K562 (cell line): ENCODE results near the gene ILF3. TPM values are rescaled to one million over a fixed set of nuclear protein-coding genes. Genes with fewer than 3 reads are reported as not detected.

ENCODE experiments used
- ATAC-seq: fragments of 200-7000 bp; cut with Tn5 transposase; 3 replicates; pipeline ENCODE4 v1.9.1; 2020; ENCODE audit warnings: moderate library complexity
- BruUV-seq: library from RNA; stranded (reverse); fragments of 400-500 nt; replicated peaks from 2 replicates; lab custom pipeline; 2021; lab: Mats Ljungman, UMichigan
- CTCF ChIA-PET: fragments of 300-600 bp; formaldehyde crosslinking; extraction: SDS; loops from one replicate; lab custom pipeline; 2021; ENCODE audit warnings: low intra/inter-chr PET ratio; lab: Yijun Ruan, JAX
- POLR2A ChIA-PET: fragments of 300-600, 350-650 bp; sonication (Branson Sonifier 250); formaldehyde crosslinking; extraction: SDS; loops from one replicate; lab custom pipeline; 2021; ENCODE audit warnings: antibody characterized with exemption, inconsistent platforms; lab: Yijun Ruan, JAX
- DNase-seq, 4 experiments: peaks; one replicate each; pipeline versions ENCODE4 v3.0.0 to v3.0.0-alpha.2; 2011 to 2018; ENCODE audit warnings: low spot score in 3 of 4, mixed read lengths in 3 of 4; ENCODE audit errors: extremely low read depth in 1 of 4
- FAIRE-seq: peaks from 2 replicates; lab custom pipeline; 2011; peaks lifted over from hg19 to GRCh38; lab: Jason Lieb, UNC
- H2AFZ ChIP-seq: 2 replicates; pipeline ENCODE4 v1.6.0; 2011; ENCODE audit warnings: low read depth, low read length, control low read depth, inconsistent platforms
- H3K27ac ChIP-seq: fragments of 200-600 bp; 3 replicates; pipeline ENCODE4 v1.8.0; 2011; ENCODE audit warnings: low read depth, mild to moderate bottlenecking, control low read depth, inconsistent platforms, low read length, moderate library complexity, mixed read lengths; ENCODE audit errors: extremely low read depth
- H3K27me3 ChIP-seq, 2 experiments: fragments of 300-600 bp in 1 of 2; 2 replicates in 1 of 2; 3 replicates in 1 of 2; pipeline versions ENCODE4 v1.6.0 to v1.8.0; 2011; ENCODE audit warnings: inconsistent platforms in 2 of 2, low read length in 2 of 2, mild to moderate bottlenecking in 1 of 2, mixed read lengths in 1 of 2, moderate library complexity in 1 of 2; ENCODE audit not compliant: control insufficient read depth in 2 of 2, insufficient read depth in 2 of 2
- H3K36me3 ChIP-seq: fragments of 300-600 bp; 3 replicates; pipeline ENCODE4 v1.8.0; 2011; ENCODE audit warnings: mild to moderate bottlenecking, low read length, inconsistent platforms; ENCODE audit not compliant: control insufficient read depth, insufficient read depth
- H3K4me1 ChIP-seq, 2 experiments: fragments of 200-600 bp in 1 of 2; replicated peaks in 1 of 2; 2 replicates in 1 of 2; 3 replicates in 1 of 2; pipeline versions ENCODE4 v1.5.1 to v1.8.0; 2011; ENCODE audit warnings: inconsistent platforms in 2 of 2, low read length in 2 of 2, mild to moderate bottlenecking in 1 of 2, mixed read lengths in 1 of 2, moderate library complexity in 1 of 2; ENCODE audit not compliant: control insufficient read depth in 2 of 2, insufficient read depth in 2 of 2
- H3K4me2 ChIP-seq: 2 replicates; pipeline ENCODE4 v1.6.1; 2011; ENCODE audit warnings: low read length, control low read depth, inconsistent platforms, mixed read lengths; ENCODE audit not compliant: insufficient read depth
- H3K4me3 ChIP-seq: fragments of 200-600 bp; sonication (generic), shearing (Covaris generic); 2 replicates; pipeline ENCODE4 v1.5.1; 2016; ENCODE audit warnings: control low read depth, inconsistent platforms
- H3K79me2 ChIP-seq: fragments of 200-600 bp; 3 replicates; pipeline ENCODE4 v1.8.0; 2011; ENCODE audit warnings: low read length, inconsistent platforms; ENCODE audit not compliant: control insufficient read depth, insufficient read depth
- H3K9ac ChIP-seq, 2 experiments: 2 replicates each; pipeline versions ENCODE4 v1.6.0 to v1.6.1; 2011; ENCODE audit warnings: low read depth in 2 of 2, low read length in 2 of 2, control low read depth in 1 of 2, inconsistent platforms in 1 of 2, mild to moderate bottlenecking in 1 of 2, mixed read lengths in 1 of 2; ENCODE audit not compliant: insufficient read depth in 1 of 2
- H3K9me1 ChIP-seq: one replicate; pipeline ENCODE4 v1.6.0; 2011; ENCODE audit warnings: inconsistent platforms, mild to moderate bottlenecking, low read length, moderate library complexity; ENCODE audit not compliant: control insufficient read depth, insufficient read depth
- H3K9me3 ChIP-seq: replicated peaks from 2 replicates; pipeline ENCODE4 v1.5.1; 2011; ENCODE audit warnings: low read depth, low read length, inconsistent platforms; ENCODE audit not compliant: control insufficient read depth, insufficient read depth
- H4K20me1 ChIP-seq: replicated peaks from 2 replicates; pipeline ENCODE4 v1.6.1; 2011; ENCODE audit warnings: low read length, inconsistent platforms, mixed read lengths; ENCODE audit not compliant: control insufficient read depth, insufficient read depth
- BCOR ChIP-seq: fragments of 450-650 bp; IDR thresholded peaks from 2 replicates; pipeline ENCODE4 v1.6.1; 2016
- CC2D1A ChIP-seq: fragments of 450-650 bp; IDR thresholded peaks from 2 replicates; pipeline ENCODE4 v1.6.1; 2017; ENCODE audit warnings: mild to moderate bottlenecking
- CHCHD3 ChIP-seq: fragments of 250-450 bp; sonication (Bioruptor Pico); IDR thresholded peaks from 2 replicates; pipeline ENCODE4 v2.1.2; 2022; ENCODE audit warnings: mild to moderate bottlenecking
- CREBBP ChIP-seq: IDR thresholded peaks from one replicate; pipeline ENCODE4 v1.6.1; 2012; ENCODE audit warnings: low read depth, mild to moderate bottlenecking, control low read depth, inconsistent platforms, low read length
- CXXC5 ChIP-seq: fragments of 250-450 bp; sonication (Bioruptor Pico); IDR thresholded peaks from 2 replicates; pipeline ENCODE4 v1.8.0; 2022; ENCODE audit warnings: inconsistent platforms, mild to moderate bottlenecking, moderate library complexity
- GABPA ChIP-seq: fragments of 200-800 bp; sonication (Bioruptor generic); conservative IDR thresholded peaks from 2 replicates; pipeline ENCODE4 v1.6.1; 2016; ENCODE audit warnings: low read depth, missing genetic modification characterization, missing compliant biosample characterization
- HNRNPK ChIP-seq: fragments of 200-400 bp; formaldehyde crosslinking; IDR thresholded peaks from one replicate; pipeline ENCODE4 v1.6.1; 2018; ENCODE audit warnings: mild to moderate bottlenecking, low read depth, low read length; ENCODE audit not compliant: poor library complexity, severe bottlenecking
- KAT7 ChIP-seq: sonication (generic); formaldehyde crosslinking; IDR thresholded peaks from 2 replicates; pipeline ENCODE4 v1.8.0; 2022; ENCODE audit warnings: missing genetic modification reagents, mild to moderate bottlenecking, borderline replicate concordance
- MAFF ChIP-seq: IDR thresholded peaks from 2 replicates; pipeline ENCODE4 v1.6.1; 2012; ENCODE audit warnings: low read length, improper control_type of control experiment
- MEF2D ChIP-seq: conservative IDR thresholded peaks from 2 replicates; pipeline ENCODE4 v1.6.1; 2016; ENCODE audit warnings: low read depth, missing genetic modification characterization, missing compliant biosample characterization
- SRSF9 ChIP-seq: fragments of 200-400 bp; formaldehyde crosslinking; IDR thresholded peaks from 2 replicates; pipeline ENCODE4 v1.6.1; 2017; ENCODE audit warnings: low read depth, low read length, borderline replicate concordance
- ZNF695 ChIP-seq: fragments of 450-650 bp; formaldehyde crosslinking; IDR thresholded peaks from 2 replicates; pipeline ENCODE4 v1.4.0; 2020; ENCODE audit warnings: mild to moderate bottlenecking, moderate library complexity
- WGBS: fragments of 100-300 bp; shearing (Covaris generic); methylation state at CpG from one replicate; pipeline ENCODE4 v1.1.6; 2016; ENCODE audit warnings: low coverage, mixed read lengths; ENCODE audit not compliant: insufficient coverage; ENCODE audit errors: missing lambda C conversion rate; 5-methylcytosine and 5-hydroxymethylcytosine counted together
- in situ Hi-C: fragments of 300-500 bp; cut with MboI; formaldehyde crosslinking; loops from 4 replicates; pipeline ENCODE4 v1.15.0; 2018; ENCODE audit warnings: inconsistent platforms, mixed read lengths
- intact Hi-C: fragments of 100-400 bp; cut with micrococcal nuclease; formaldehyde crosslinking; loops from 2 replicates; pipeline ENCODE4 v1.14.2; 2022
- polyA plus RNA-seq, 8 experiments: library from polyadenylated mRNA; depleted of rRNA in 4 of 8; stranded (reverse) in 5 of 8; unstranded in 3 of 8; fragments of >200 nt; fragmentation: Nextera tagmentation in 2 of 8; fragmentation: Illumina TruSeq in 1 of 8; extraction: Ambion mirVana in 2 of 8; extraction: Trizol in 1 of 8; gene quantifications; 2 replicates each; pipeline versions ENCODE4 v1.2.1 to v1.2.3, GENCODE V29; 2011 to 2014; ENCODE audit warnings: inconsistent platforms in 1 of 8, missing spikeins in 1 of 8
- total RNA-seq, 7 experiments: library from RNA; depleted of rRNA in 6 of 7; stranded (reverse); fragments of >200 nt in 6 of 7; fragmentation: Illumina TruSeq in 2 of 7; extraction: Trizol in 2 of 7; gene quantifications; 2 replicates each; pipeline versions ENCODE4 v1.2.1 to v1.2.3, GENCODE V29; 2011 to 2021; ENCODE audit warnings: low replicate concordance in 1 of 7
- TF ChIP-seq, protein P1 (sequence below), 2 experiments: fragments of 450-650 bp; IDR thresholded peaks; 2 replicates each; pipeline ENCODE4 v1.6.1; 2018; ENCODE audit warnings: mild to moderate bottlenecking in 2 of 2, low read depth in 1 of 2; ENCODE audit not compliant: partially characterized antibody in 2 of 2
- TF ChIP-seq, protein P2 (sequence below), 2 experiments: fragments of 250-450 bp in 1 of 2; fragments of 450-650 bp in 1 of 2; sonication (Bioruptor Pico) in 1 of 2; IDR thresholded peaks; 2 replicates each; pipeline versions ENCODE4 v1.6.1 to v1.8.0; 2016 to 2021; ENCODE audit warnings: mild to moderate bottlenecking in 2 of 2, moderate library complexity in 2 of 2, missing compliant biosample characterization in 1 of 2, missing genetic modification characterization in 1 of 2

Gene ILF3
- total and polyA plus RNA-seq, 9 of the 15 experiments (the other 6 are each of a cell fraction or from before 2014, with no cell fraction given) = 26.0 to 453 (median 175) TPM

DNA sequence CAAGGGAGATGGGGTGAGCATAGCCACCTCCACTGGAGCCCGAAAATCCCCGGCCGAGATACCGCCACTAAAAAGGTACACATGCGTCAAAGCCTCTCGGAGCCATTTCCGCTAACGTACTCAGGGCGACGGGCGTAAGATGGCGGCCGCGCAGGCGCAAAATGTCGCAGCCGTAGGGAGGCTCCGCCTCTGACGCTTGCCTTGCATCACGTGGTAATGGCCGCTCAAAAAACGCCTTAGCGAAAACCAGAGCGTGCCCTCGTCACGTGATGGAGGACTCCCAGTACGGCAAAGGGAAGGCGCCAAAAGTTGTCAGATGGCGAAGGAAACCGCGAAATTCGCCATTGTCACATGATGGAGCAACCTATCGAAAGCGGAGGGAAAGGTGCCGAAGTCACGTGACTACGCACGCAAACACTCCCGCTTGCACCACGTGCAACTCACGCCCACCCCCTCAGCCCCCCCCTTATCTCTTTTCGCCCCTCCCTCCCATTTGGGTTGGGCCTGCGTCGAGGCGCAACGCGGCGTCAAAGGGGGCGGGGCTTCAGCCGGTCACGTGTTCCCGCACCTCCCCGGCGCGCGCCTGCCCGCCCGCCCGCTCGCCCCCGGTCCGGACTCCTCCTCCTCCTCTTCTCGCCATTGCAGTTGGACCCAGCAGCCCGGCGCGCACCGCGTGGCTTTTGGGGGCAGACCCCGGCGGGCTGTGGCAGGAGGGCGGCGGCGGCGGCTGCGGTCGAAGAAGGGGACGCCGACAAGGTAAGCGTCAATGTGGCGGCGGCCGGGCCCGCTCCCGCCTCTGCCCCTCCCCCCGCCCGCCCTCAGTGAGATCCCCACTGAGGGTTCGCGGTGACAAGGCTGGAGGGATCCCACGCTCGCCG is at the start of gene ILF3 (continued):
- TF ChIP-seq, protein P1, sequence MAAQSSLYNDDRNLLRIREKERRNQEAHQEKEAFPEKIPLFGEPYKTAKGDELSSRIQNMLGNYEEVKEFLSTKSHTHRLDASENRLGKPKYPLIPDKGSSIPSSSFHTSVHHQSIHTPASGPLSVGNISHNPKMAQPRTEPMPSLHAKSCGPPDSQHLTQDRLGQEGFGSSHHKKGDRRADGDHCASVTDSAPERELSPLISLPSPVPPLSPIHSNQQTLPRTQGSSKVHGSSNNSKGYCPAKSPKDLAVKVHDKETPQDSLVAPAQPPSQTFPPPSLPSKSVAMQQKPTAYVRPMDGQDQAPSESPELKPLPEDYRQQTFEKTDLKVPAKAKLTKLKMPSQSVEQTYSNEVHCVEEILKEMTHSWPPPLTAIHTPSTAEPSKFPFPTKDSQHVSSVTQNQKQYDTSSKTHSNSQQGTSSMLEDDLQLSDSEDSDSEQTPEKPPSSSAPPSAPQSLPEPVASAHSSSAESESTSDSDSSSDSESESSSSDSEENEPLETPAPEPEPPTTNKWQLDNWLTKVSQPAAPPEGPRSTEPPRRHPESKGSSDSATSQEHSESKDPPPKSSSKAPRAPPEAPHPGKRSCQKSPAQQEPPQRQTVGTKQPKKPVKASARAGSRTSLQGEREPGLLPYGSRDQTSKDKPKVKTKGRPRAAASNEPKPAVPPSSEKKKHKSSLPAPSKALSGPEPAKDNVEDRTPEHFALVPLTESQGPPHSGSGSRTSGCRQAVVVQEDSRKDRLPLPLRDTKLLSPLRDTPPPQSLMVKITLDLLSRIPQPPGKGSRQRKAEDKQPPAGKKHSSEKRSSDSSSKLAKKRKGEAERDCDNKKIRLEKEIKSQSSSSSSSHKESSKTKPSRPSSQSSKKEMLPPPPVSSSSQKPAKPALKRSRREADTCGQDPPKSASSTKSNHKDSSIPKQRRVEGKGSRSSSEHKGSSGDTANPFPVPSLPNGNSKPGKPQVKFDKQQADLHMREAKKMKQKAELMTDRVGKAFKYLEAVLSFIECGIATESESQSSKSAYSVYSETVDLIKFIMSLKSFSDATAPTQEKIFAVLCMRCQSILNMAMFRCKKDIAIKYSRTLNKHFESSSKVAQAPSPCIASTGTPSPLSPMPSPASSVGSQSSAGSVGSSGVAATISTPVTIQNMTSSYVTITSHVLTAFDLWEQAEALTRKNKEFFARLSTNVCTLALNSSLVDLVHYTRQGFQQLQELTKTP (IDR thresholded peaks at IDR 0.05; ENCODE audit: low read depth in 1 of 2, partially characterized antibody in 2 of 2) = peak; percentile 73 to 98
- no peak for TF ChIP-seq SRSF9
- TF ChIP-seq ZNF695 (CRISPR knock-in tag) = no peak

DNA sequence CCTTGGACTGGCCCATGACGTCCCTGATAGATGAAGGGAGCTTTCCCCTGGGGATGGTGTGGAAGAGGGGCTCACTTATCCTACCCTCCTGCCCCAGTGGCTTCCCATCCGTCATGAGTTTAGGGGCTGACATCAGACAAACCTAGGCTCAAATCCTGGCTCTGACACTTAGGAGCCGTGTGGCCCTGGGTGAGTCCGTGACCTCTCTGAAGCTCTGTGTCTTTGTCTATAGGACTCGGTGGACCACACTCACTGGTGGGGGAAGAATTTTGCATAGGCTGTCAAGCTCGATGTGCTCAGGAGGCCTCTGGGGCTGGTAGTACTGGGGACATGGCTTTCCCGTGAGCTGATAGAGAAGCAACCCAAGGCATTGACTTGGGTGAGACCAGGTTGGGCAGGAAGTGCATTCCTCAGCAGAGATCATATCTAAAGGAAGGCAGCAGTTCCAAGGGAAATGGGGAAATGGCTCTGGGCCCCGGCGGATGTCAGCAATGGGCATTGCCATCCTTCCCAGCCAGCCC is 49.6 kb upstream of the ILF3 start:
- H3K27ac ChIP-seq = peak overlapping the region; percentile 91
- in situ Hi-C loops = no loop called here
- ChIA-PET POLR2A (interaction anchor here (0.6 to 2.3 kb wide), 4 partner anchors 13 to 167 kb away, joined by 3 to 18 read pairs (median 3); no protein-coding TSS in a partner anchor), CTCF (no interaction called here)
- no TSS peak for BruUV-seq
- peak overlapping the region; percentile 34; the same call in 1 of the 2 replicates for H2AFZ ChIP-seq
- H3K9ac ChIP-seq = peak overlapping the region; percentile 84 to 90; a peak in 3 of 4 replicates
- peaks cover 0 to 4% of the 10 kb centered on the region in 2 experiments; a peak in 1 of 5 replicates for H3K27me3 ChIP-seq
- DNase-seq (peak in 2 of 4 experiments; percentile 22 to 34), FAIRE-seq (peak; percentile 66), ATAC-seq (peak; percentile 8)
- 19% methylated on average over 9 of the region's 9 CpGs for WGBS
- no peaks in the 10 kb centered on the region for H3K9me3 ChIP-seq
- intact Hi-C loops = no loop called here
- H3K79me2 ChIP-seq = peaks cover 27% of the 10 kb centered on the region
- no peak overlapping the region for H3K4me3 ChIP-seq
- H3K36me3 ChIP-seq = no peaks in the 10 kb centered on the region
- H4K20me1 ChIP-seq = no peaks in the 10 kb centered on the region
- peak overlapping the region; percentile 96 for H3K4me2 ChIP-seq
- H3K4me1 ChIP-seq = peaks cover 24 to 27% of the 10 kb centered on the region in 2 experiments
- H3K9me1 ChIP-seq = no peaks in the 10 kb centered on the region
- TF ChIP-seq HNRNPK (no peak), KAT7 (CRISPR knock-in tag) (no peak), CXXC5 (CRISPR knock-in tag) (peak; percentile 34), MEF2D (tag) (no peak), BCOR (no peak), CC2D1A (no peak), GABPA (peak; percentile 62), CHCHD3 (CRISPR knock-in tag) (no peak), CREBBP (no peak), MAFF (0 out of 2 replicates have a peak, but pooled peaks have one; percentile 2)
- TF ChIP-seq, protein P2, sequence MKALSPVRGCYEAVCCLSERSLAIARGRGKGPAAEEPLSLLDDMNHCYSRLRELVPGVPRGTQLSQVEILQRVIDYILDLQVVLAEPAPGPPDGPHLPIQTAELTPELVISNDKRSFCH (CRISPR knock-in tag; IDR thresholded peaks at IDR 0.05) = no peak
- TF ChIP-seq, protein P2 (tag; IDR thresholded peaks at IDR 0.05) = 0 out of 2 replicates have a peak, but pooled peaks have one; percentile 1
